ENCODE measurements around the gene CBARP.

- no peak for TF ChIP-seq SUZ12 (IDR thresholded peaks at IDR 0.05; ENCODE audit: extremely low read depth, insufficient read depth, insufficient read length)
- no peak for TF ChIP-seq ZNF274 (IDR thresholded peaks at IDR 0.05; ENCODE audit: low read depth, low read length)
Observed at GRCh38 chr19:1275976-1276627, 38.3 kb upstream of the CBARP start.

Measured in NT2/D1 (cell line).